ENCODE measurements around the gene TFG.

- TF ChIP-seq CTCF (IDR thresholded peaks at IDR 0.05; ENCODE audit: low read depth, low read length, poor library complexity, severe bottlenecking) (no peak), EZH2phosphoT487 (IDR thresholded peaks at IDR 0.05; ENCODE audit: borderline replicate concordance, low read length) (no peak)
These were observed 12.1 kb upstream of the TFG start for GRCh38 chr3:100697172-100697571.

Measured in DOHH2 (cell line).